NCI-H2081 (cell line): Measurements from ENCODE around the gene DNAJB6.
A peak's percentile ranks its signal among the peaks of the same experiment; 100 is the strongest.

Source experiments
- DNase-seq, 2 experiments: peaks; one replicate each; lab custom pipeline; 2025; lab: John Stamatoyannopoulos, UW

DNAJB6 gene

GRCh38 chr7:157370742-157371141 lies 33.9 kb downstream of the DNAJB6 start:
- DNase-seq, result no peak

DNA sequence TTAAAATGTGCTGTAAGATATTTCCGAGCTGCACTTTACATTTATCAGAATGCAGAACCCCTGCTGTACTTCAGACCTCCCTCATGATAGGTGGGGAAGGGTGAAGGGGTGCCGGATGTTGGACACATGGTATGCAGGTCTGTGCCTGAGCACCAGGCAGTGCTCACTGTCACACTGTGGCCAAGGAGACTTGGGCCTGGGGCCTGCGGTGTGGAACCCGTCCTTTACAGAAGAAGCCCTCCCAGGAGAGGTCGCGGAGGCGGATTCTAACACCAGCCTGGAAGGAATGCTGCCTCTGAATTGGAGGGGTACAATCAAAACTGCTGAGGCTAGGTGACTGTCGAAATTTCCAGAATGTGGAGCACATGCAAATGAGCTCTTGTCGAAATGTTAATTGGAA lies 34.5 kb downstream of the DNAJB6 start:
- DNase-seq, result no peak

GRCh38 chr7:157372300-157373232 lies 35.8 kb downstream of the DNAJB6 start:
- no peak for DNase-seq

- no peak for DNase-seq
These were observed 36.7 kb downstream of the DNAJB6 start for GRCh38 chr7:157373493-157373892.

GRCh38 chr7:157375410-157375809 lies 38.6 kb downstream of the DNAJB6 start:
- no peak for DNase-seq

DNA sequence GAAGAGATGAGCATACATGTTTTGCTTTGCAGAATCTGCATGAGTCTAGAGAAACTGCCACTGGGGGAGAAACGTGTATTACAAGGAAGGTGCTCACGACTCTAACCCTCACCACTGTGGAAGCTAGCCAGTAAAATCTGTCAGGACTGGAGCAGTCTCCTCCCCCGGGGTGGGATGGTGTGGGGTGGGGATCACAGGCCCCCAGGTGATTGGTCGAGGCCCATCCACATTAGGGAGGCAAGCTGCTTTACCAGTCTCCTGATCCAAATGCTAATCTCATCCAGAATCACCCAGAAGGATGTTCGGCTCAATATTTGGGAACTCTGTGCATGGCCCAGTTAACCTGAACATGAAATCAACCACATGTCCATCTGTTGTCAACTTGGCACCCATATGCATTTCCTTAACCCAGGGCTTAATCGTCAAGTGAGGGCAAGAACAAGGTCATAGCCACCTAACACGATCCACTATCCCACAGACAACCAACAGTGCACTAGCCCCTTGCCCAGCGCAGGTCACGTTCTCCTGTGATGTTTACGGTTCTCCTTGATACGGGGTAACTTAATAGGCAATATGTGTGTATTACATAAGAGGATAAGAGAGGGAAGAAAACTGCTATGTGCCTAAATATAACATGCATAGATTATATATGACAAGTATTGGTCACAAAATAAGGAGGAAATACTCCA lies 40.8 kb downstream of the DNAJB6 start:
- DNase-seq, result no peak

- DNase-seq, result no peak
These were observed 41.6 kb downstream of the DNAJB6 start for GRCh38 chr7:157378390-157378789.

GRCh38 chr7:157379493-157379892 lies 42.7 kb downstream of the DNAJB6 start:
- DNase-seq, result no peak

- no peak for DNase-seq
These were observed 43.6 kb downstream of the DNAJB6 start for GRCh38 chr7:157380416-157380815.

GRCh38 chr7:157383868-157384267 lies 47.1 kb downstream of the DNAJB6 start:
- DNase-seq, result no peak

DNA sequence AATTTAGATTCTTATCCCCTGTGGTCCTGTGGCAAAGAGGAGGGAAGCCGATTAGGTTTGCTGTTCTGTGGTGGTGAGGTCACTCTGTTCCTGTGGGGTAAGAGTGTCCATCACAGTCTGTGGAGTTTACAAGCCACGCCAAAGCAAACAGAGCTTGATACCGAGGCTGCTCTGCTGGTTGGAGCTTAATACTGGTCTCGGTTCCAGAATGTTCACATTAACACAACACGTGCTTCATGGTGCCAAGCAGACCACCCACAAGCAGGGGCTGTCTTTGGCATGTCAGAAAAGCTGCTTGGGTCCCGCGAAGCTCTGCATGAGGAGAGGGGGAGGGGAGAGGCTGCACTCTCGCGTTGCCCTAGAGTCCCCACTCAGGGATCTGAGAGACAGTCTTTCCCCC lies 47.5 kb downstream of the DNAJB6 start:
- DNase-seq, result no peak

DNA sequence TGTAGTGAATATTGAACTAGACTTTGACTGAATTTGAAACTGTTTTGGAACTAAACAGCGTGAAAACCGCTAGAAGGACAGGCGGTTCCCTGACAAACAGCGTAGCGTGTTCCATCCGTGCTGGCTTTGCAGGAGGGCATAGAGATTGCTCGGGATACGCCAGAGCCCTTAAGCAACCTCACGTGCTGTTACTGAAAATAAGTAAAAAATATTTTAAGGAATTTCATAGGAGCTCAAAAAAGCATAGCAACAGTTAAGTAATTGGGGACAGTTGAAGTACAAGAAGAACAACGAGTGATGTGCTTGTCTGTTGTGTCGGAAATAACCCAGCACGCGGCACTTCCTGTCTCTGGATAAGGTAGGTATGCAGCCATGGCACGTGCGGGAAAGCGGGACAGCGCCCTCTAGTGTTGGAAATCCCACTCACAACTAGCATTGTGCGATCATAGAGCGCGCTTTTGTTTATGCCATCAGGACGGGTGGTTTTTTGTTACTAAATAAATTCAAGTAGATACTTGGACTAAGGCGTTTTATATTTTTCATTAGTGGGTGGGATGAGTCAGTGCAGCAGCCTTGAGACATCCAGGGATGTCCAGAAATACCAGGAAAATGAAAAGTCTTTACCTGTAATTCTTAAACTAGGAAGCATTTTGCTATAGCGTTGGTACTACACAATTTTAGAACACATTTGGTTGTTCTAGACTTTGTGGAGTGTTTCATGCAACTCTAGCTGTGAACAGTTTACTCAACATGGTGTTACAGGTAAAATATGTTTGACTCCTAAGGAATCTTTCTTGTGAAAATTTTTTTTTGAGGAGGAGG lies 50.4 kb downstream of the DNAJB6 start:
- DNase-seq, result peak; percentile 52 to 54

DNA sequence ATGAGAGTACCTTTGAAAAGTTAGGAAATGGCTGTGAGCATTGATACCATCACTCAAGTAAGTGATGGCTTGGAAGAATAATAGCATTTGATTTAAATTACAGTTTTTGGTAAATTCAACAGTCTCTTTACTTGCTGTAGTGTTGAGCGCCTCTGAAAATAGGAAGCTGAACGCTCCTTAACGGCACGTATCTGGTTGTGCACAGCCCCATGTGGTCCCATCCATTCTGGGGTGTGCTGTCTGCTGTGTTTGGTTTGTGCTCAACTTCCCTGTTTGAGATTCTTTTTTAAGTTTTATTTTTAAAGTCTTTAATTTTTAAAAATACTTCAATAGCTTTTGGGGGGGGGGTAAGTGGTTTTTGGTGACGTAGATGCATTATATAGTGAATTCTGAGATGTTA lies 51.5 kb downstream of the DNAJB6 start:
- no peak for DNase-seq

GRCh38 chr7:157389951-157390730 lies 53.3 kb downstream of the DNAJB6 start:
- no peak for DNase-seq

- no peak for DNase-seq
These were observed 54.4 kb downstream of the DNAJB6 start for GRCh38 chr7:157391036-157391710.

GRCh38 chr7:157392256-157393037 lies 55.6 kb downstream of the DNAJB6 start:
- DNase-seq, result no peak

DNA sequence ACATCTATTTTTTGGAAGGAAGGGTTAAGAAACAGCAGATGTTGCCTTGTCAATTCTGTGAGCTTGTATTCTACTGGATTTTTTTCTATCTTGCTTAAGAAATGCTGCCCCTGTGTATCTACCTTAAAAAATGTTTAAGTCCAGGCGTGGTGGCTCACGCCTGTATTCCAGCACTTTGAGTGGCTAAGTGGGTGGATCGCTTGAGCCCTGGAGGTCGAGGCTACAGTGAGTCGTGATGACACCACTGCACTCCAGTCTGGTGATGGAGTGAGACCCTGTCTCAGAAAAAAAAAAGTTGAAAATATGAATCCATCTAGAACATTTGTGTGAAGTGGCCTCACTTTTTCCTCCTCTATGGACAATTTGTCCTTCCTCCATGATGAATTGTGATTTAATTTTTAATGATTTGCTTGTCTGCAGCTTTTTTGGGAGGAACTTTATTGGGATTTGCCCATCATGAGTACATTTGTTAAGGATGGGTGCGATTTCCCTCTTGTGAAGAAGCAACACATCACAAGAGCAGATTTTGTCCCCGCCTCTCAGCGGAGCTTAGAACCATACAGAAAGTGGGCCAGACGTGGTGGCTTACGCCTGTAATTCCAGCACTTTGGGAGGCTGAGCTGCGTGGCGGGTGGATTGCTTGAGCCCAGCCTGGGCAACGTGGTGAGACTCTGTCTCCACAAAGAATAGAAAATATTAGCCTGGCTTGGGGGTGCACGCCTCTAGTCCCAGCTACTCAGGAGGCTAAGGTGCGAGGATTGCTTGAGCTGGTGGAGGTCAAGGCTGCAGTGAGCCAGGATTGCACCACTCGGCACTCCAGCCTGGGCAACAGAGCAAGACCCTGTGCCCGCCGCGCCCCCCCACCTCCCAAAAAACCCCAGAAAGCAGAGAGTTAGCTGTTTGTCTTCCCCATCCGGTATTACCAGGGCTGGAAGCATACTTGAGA lies 57.7 kb downstream of the DNAJB6 start:
- DNase-seq, result no peak

DNA sequence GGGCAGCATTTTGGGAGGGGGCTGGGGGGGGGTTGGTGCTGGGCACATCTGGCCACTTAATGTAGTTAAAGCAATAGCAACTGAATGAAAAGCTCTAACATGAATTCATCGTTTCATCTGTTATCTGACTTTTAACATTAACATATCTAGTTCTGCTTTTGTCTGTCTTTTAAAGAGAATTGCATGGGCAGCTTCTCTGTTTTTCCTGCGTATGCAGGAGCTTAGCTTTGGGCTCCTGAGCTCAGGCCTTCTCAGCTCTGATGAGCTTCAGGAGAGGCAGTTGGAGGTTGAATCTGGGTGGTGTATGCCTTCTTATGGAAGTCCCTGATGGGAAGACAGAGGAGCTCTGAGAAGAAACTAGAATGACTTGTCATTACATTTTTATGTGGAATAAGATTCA lies 58.4 kb downstream of the DNAJB6 start:
- DNase-seq, result no peak
